ENCODE results near the gene ADAMTS4.
A peak's percentile ranks its signal among the peaks of the same experiment; 100 is the strongest.

The ADAMTS4 gene

DNA sequence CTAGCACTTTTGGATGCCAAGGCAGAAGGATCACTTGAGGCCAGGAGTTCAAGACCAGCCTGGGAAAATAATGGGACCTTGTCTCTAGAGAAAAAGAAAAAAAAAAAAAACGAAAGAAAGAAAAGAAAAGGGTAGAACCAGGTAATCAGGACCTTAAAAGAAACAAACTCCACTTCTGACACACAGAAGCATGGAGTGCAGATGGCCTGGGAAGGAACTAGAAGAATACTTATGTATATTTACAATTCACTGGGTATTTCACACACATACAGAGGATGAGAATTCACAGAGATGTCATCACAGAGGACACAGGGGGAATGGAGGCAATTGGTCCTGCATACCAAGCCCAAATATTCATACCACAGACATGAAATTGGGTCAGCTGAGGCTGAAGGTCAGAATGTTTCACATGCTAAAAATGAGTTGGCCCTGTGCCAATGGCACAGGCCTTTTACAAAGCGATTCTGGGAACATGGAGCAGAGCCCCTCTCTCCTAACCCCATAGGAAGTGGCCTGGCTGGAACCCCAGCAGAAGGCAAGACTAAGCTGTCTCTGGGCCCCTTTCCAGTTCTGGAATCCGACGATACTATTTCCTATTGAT lies 26.0 kb downstream of the ADAMTS4 start:
- DNase-seq (ENCODE audit: low read depth in 2 of 2): no peak

DNA sequence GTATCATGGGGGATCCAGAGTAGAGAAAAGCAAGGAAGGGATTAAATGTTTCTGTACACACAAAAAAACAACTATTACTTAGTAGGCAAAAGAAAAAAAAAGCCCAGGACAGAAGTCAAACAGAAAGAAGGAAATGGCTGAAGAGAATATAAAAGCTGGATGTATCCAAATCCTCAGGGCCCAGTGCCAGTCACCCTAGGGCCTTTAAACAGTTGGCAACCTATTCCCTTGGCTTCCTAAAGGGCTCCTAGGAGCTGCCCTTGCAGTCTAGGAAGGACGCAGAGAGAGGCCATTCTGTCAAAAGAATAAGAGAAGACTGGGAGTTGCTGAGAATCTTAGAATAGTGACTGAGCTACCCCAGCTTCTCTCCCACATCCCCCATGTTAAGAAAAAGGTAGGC lies 26.5 kb downstream of the ADAMTS4 start:
- no peak for DNase-seq (ENCODE audit: low read depth in 2 of 2)

DNA sequence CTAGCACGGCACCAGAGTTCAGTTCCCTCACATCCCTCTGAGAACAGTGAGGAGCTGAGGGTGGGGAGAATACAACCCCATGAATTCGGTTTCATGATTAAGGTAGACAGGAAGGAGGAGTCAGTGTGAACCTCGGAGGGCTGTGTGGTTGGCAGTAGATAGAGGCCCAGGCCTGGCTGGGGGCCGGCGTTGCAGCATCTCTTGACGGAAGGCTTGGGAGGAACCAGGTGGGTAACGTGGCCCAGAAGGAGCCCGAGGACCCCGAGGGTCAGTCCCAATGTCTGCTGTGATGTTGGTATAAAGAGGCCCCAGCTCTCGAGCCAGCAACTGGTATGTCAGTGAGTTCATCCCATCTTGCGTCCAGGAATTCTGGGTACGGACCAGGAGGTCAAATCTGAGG lies 27.2 kb downstream of the ADAMTS4 start:
- no peak for DNase-seq (ENCODE audit: low read depth in 2 of 2)

DNA sequence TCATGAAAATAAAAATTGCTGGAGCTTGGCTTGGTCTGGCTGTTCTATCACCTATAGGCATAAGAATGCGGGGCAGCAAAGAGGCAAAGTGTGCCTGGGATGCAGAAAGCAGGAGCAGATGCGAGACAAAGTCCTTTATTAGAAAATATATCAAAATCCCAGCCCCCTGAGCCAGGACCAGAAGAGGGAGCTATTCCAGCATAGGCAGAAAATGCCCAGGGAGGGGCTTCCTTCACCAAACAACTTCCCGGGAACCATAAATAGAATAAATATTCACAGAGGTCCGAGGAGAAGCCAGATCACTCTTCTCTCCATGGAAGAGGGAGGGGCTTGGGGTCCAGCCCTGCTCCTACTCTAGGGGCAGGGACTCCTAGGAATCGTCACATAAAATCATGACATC lies 27.7 kb downstream of the ADAMTS4 start:
- no peak for DNase-seq (ENCODE audit: low read depth in 2 of 2)

DNA sequence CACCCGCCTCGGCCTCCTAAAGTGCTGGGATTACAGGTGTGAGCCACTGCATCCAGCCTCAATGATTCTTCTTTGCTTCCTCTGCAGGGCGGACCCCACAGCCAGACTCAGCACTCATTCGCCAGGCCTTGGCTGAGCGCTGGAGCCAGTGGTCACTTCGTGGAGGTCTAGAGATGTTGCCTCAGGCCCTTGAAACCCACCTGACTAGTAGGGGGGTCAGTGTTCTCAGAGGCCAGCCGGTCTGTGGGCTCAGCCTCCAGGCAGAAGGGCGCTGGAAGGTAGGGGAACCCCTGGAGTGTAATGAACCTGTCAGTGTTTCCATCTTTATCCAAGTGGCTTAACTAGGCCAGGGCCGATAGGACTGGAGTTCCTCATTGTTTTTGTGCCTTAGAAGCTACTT lies 29.9 kb downstream of the ADAMTS4 start:
- DNase-seq (ENCODE audit: low read depth in 2 of 2): no peak

DNA sequence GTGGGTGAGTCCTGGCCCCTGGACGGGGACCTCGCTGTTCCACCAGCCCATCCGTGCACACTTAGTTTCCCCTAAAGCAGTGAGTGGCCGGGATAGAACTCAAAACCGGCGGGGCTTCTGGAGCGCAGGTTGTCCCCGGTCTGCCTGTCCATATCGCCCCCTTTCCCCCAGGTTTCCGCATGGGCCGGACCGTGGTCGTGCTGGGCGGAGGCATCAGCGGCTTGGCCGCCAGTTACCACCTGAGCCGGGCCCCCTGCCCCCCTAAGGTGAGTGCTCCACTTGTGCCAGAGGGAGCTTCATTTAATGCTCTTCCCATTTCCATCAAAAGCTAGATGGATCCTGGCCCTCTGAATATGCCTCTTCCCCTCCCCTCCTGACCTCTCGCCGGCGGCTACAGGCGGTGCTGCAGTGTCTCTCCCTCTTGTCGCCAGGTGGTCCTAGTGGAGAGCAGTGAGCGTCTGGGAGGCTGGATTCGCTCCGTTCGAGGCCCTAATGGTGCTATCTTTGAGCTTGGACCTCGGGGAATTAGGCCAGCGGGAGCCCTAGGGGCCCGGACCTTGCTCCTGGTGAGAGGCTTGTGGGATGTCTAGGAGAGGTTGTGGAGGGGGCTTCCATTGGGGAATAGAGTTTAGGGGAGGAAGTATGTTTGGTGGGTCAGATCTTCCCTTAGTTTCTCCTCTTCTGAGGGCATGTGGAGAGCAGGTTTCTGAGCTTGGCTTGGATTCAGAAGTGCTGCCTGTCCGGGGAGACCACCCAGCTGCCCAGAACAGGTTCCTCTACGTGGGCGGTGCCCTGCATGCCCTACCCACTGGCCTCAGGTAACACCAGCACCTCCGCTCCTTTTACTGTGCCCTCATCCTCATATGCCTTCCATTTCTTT lies 31.9 kb downstream of the ADAMTS4 start:
- DNase-seq (ENCODE audit: low read depth in 2 of 2): no peak

DNA sequence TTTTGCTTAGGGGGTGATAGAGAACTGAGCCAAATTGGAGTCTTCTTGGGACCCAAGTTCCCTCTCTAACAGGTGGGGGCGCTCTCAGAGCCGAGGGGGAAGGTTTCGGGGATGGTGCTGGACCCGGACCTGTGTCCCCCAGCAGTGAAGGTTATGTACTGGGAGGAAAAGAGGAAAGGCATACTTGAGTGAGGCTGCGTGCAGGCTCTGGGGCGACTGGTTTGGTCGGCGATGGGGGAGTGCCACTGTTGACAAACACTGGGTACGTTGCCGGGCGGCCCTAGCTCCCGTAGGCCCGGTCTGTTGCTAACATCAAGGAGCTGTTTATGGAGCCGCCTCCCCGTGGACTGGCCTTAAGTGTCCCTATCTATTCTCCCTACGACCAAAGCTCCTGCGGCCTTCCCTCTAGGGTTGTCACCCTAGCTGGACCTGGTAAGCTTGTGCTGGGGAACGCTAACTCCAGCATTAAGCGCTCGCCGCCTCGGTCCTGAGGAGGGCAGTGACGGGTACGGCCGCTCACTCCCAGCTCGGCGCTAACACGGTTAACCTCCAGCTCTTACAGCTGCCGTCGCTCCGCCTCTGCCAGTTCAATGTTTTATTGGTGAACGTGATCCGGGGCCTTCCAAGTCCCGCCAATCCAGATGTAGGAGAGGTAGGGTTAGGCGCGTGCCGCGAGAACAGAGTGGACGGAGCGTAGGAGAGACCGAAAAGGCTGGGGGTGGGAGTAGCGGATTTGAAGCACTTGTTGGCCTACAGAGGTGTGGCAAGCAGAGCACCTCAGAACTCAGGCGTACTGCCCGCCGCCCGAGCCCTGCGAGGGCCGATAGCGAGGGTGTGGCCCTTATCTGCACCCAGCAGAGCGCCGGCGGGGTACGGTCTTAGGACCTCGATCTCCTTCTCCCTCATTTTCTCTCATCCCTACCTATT lies 32.8 kb downstream of the ADAMTS4 start, which contains the start of gene PPOX:
PPOX (plus strand) TSS at position 685 of the 927 bp plus-strand sequence. CDS start 422 bp downstream, outside the sequence.
- DNase-seq (ENCODE audit: low read depth in 2 of 2): peak; percentile 79 to 83

DNA sequence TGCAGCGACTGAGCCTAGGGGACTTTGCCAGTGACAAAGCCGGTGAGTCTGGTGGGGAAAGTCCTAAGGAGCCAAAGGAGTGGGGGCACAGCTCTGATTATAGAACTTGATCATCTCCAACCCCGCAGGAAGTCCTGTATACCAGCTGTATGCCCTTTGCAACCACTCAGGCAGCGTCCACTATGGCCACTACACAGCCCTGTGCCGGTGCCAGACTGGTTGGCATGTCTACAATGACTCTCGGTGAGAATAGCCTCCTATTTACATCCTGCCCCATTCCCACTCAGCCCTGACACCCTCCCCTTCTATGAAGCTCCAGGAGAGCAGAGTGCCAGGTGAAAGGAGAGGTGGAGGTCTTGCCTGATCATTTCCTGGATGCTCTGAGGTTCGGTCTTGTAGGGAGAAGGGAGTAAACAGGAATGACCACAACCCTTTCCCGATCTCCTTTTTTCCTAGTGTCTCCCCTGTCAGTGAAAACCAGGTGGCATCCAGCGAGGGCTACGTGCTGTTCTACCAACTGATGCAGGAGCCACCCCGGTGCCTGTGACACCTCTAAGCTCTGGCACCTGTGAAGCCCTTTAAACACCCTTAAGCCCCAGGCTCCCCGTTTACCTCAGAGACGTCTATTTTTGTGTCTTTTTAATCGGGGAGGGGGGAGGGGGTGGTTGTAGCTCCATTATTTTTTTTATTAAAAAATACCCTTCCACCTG lies 33.8 kb downstream of the ADAMTS4 start:
- DNase-seq (ENCODE audit: low read depth in 2 of 2): no peak

DNA sequence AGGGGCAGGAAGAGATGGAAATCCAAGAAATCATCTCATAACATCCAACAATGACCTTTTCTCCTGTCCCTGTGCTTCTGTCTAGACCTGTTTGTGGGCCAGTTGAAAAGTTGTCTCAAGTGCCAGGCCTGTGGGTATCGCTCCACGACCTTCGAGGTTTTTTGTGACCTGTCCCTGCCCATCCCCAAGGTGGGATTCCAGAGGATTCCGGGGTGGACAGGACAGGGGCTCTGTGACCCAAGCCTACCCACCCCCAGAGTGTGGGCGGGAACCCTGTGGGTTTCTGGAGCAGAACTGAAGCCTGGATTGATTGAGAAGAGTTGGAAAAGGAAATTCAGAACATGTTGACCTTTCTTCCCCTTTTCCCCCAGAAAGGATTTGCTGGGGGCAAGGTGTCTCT lies 35.1 kb downstream of the ADAMTS4 start:
- no peak for DNase-seq (ENCODE audit: low read depth in 2 of 2)

DNA sequence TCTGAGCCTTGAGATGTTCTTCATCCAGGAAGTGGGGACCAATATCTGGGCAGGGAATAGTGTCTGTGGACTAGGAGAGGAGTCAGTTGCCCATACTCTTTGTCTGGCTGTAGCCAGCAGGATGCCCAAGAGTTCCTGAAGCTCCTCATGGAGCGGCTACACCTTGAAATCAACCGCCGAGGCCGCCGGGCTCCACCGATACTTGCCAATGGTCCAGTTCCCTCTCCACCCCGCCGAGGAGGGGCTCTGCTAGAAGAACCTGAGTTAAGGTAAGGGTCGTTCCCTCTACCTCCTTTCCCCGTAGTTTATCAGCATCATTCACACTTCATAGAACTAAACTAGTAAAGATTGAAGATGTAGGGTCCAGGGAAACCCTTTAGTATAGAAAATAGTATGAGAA lies 36.0 kb downstream of the ADAMTS4 start:
- DNase-seq (ENCODE audit: low read depth in 2 of 2): no peak

DNA sequence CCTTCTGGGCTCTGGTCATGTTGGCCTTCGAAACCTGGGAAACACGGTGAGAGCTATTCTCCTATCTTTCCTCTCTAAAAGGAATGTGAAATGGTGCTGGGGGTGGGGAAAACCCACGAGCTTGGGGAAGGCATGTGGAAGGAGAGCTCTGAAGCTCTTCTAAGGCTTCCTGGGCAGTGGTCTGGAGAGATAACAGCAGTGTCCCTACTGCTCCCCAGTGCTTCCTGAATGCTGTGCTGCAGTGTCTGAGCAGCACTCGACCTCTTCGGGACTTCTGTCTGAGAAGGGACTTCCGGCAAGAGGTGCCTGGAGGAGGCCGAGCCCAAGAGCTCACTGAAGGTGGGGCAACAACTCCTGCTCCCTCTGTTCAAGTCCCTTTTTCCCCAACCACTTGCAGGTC lies 36.8 kb downstream of the ADAMTS4 start:
- no peak for DNase-seq (ENCODE audit: low read depth in 2 of 2)

DNA sequence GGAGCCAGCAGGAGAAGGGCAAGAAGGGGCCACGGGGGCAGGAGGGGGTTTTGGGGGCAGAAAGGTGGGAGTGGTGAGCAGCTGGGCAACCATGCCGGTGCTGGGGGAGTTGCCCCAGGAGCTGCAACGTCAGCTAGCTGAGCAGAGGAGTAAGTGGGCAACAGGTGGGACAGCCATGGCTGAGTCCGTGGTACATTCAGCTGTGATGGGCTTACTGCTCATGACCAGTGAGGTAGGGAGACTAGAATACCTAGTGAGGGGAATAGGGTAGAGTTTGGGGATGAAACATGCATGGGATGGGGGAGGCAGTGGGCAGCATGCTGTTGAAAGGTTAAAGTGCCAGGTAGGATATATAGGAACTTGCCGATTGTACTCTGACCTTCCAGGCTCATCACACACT lies 37.2 kb downstream of the ADAMTS4 start:
- DNase-seq (ENCODE audit: low read depth in 2 of 2): no peak

DNA sequence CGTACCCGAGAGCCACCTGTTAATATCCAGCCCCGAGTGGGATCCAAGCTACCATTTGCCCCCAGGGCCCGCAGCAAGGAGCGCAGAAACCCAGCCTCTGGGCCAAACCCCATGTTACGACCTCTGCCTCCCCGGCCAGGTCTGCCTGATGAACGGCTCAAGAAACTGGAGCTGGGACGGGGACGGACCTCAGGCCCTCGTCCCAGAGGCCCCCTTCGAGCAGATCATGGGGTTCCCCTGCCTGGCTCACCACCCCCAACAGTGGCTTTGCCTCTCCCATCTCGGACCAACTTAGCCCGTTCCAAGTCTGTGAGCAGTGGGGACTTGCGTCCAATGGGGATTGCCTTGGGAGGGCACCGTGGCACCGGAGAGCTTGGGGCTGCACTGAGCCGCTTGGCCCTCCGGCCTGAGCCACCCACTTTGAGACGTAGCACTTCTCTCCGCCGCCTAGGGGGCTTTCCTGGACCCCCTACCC lies 38.1 kb downstream of the ADAMTS4 start:
- DNase-seq (ENCODE audit: low read depth in 2 of 2): no peak

DNA sequence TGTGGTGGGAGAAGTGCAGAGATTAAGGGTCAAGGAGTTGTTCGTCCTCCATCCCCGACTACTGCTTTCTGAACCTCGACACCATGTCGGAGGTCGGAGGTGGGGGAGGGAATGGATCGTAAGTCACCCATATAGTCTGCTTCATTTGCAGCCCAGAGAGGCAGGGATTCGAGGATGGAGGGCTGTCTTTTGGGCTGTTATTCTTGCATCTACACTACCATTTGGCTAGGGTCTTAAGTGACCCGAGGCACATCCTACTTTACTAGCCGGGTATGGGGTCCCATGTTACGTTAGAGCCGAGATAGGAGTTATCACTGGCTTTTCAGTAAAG lies 39.0 kb downstream of the ADAMTS4 start:
- no peak for DNase-seq (ENCODE audit: low read depth in 2 of 2)

DNA sequence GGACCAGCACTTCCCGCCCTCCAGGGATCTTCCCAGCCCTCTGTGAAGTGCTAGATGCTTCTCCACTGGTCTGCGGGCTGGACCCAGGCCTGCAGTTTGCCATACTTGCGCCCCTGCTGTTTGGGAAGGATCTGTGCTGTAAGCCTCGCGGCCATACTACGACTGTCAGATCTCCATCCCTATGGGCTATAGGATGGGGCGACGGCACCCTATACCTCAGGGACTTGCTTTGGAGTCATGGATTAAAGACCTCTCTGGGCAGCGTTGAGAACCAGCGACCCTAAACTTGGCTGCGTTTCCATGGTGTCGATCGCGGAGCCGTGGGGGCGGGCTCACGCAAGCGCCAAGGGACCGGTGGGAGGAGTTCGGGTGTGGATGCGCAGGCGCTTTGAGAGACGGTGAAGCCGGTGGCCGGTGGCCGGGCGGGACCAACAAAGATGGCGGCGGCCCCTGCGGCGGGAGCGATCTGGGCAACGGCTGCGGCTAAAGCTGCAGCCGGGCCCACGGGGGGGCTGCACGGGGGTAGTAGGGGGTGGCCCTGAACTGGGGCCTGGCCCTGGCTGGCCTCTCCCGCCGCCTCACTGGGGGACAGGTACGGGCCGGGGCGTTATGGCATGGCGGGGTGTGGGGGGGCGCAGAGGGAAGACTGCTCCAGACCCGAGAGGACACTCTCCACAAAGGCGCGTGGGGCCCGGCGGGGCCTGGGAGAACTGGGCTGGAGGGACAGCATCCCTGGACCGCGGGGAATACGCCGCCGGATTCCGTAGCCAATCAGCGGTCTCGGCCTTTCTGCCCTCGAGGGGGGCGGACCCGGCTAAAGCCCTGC lies 39.6 kb downstream of the ADAMTS4 start, which contains the start of gene USP21:
USP21 (plus strand) TSS at position 414 of the 826 bp plus-strand sequence. CDS start 1,141 bp downstream, outside the sequence.
- peak; percentile 85 to 87 for DNase-seq (ENCODE audit: low read depth in 2 of 2)

DNA sequence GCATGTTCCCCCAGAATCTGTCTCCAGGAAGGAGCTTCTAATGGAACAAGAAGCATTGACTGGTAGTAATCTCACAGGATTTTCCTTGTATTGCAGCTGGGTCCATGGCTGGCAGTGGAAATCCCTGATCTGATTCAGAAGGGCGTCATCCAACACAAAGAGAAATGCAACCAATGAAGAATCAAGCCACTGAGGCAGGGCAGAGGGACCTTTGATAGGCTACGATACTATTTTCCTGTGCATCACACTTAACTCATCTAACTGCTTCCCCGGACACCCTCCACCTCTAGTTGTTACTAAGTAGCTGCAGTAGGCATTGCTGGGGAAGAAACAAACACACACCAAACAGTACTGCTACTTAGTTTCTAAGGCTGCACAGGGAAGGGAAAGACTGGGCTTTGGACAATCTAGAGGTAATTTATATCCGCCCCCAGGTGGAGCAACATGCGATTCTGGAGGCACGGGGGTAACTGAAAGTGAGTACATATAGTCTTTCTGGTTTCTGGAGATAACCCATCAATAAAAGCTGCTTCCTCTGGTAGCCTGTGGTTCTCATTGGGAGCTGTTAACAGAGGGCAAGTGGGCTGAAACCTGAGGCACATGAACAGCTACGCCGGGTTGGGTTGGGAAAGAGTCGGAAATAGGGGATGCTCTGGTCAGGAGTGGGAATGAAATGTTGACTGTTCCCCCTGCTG lies 40.4 kb downstream of the ADAMTS4 start:
- DNase-seq (ENCODE audit: low read depth in 2 of 2): no peak

DNA sequence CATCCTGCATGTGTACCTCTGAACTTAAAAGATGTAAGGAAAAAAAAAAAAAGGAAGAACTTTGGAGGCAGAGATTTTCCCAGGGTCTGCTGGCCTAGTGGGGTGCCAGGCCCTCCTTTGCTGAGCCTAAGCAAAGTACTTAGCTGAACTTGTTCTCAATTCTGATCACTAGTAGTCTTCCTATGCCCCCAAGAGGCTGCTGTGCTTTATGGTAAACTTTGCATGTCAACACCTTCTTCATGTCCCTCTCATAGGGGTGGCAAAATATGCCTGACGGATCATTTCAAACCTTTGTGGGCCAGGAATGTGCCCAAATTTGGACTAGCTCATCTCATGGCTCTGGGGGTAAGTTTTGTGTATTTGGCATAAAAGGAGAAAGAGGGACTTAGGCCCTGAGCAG lies 41.0 kb downstream of the ADAMTS4 start:
- DNase-seq (ENCODE audit: low read depth in 2 of 2): no peak

DNA sequence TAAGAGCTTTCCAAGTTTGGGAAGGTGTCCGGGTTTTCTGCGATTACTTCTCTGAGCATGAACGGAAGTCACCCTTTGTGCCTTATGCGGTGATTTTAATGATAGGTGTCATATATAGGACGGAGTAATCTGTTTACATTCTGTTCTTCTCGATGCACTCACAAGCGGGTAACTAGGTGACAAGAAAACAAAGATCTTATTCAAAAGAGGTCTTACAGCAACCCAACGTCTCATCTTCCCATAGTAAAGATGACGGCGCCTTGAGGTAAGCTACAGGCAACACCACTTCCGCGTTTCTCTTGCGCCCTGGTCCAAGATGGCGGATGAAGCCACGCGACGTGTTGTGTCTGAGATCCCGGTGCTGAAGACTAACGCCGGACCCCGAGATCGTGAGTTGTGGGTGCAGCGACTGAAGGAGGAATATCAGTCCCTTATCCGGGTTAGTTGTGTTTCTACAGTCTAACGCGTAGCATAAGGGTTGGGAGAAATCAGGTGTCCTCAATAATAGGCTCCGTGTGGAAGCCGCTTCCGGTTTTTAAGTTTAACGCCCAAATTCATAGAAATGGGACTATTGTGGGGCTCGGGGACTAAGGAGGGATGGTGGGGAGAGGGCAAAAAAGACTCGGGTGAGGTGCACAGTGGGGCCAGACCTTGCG lies 45.0 kb downstream of the ADAMTS4 start, which contains the start of gene UFC1:
UFC1 (plus strand) TSS at position 297 of the 656 bp plus-strand sequence; CDS start at position 317, 20 bp downstream.
- DNase-seq (ENCODE audit: low read depth in 2 of 2): peak; percentile 56 to 67

DNA sequence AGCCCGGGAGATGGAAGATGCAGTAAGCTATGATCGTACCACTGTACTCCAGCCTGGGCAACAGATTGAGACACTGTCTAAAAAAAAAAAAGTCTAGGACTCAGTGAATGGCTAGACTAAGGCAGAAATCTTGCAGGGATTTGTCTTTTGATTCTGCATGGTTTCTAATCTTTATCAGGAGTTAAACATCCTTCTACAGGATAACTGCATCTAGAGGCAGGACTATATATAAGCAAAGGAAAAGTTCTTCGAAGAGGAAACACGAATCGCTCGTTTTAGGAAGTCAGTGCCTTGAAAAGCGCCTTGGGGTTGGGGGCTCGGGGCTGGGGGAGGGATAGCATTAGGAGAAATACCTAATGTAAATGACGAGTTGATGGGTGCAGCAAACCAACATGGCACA lies 45.7 kb downstream of the ADAMTS4 start:
- no peak for DNase-seq (ENCODE audit: low read depth in 2 of 2)

Data from stimulated activated CD4-positive, alpha-beta T cell treated with anti-CD3 and anti-CD28 coated beads, Interleukin-1b, Interleukin-23, amount 100 ng/mL, for 4 hours (primary cell).